RPMI8226 (cell line): ENCODE results near the gene PRRG1.
"Not testable (repeated sequence)": the region's sequence is repeated elsewhere in the genome, so short reads cannot be mapped to it uniquely, and the experiment has no call there.

Source experiments
- DNase-seq: peaks from one replicate; pipeline ENCODE4 v3.0.0-alpha.2; 2015

PRRG1 gene

GRCh38 chrX:37378830-37379229 lies 29.7 kb downstream of the PRRG1 start:
- DNase-seq = no peak

DNA sequence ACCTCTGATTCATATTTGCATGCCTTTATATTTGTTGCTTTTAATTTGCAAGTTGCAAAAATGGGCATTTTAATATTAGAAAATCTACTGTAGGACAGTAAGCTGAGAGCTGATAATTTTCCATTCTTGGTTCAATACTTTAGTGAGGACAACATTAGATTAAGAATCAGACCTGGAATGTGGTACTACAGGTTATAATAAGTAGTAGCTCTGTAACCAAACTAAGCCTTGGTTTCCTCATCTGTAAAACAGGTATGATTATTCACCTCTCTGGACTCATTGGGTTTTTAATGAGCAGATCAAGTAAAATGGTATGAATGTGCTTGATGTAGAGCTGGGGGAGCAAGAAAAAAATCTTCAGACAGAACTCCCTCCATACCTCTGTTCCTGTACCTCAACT lies 31.1 kb downstream of the PRRG1 start:
- DNase-seq = no peak

DNA sequence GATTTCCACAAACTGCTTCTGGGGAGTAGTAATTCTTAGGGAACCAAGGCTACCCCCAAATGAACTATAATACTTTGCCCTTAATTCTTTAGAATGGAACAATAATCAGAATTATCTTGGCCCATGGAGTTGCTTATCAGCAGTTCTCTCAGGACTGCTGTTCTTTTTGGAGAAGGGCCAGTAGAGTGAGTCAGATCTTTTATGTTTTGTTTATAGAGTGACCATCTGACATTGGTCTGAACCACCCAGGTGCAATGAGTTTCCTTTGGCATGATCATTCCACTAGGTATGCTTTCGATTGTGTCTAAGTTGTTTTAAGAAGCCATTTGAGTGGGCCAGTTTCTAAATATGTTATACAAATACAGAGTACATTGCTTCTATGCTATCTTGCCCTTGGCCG lies 31.8 kb downstream of the PRRG1 start:
- no peak for DNase-seq

- no peak for DNase-seq
Measured at GRCh38 chrX:37383313-37383712, 34.1 kb downstream of the PRRG1 start.

- no peak for DNase-seq
Measured at GRCh38 chrX:37388413-37388812, 39.2 kb downstream of the PRRG1 start.

DNA sequence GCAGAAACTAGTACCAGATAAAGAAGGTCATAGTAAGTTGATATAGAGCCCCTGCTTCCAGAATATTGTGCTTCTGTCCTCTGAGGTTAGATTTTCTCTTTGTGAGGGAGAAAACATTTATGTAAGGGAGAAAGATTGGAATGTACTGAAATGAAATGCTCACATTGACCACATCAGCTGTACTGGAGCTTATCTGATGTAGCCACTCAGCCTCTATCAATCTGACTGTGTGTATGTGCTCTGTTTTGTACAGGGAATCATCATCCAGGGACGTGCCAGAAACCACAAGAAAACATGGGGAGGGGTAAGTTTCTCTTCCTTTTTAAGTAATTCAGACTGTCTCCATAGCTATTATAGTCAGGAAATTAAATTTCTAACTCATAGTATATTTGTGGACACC lies 56.8 kb downstream of the PRRG1 start:
- DNase-seq = no peak

DNA sequence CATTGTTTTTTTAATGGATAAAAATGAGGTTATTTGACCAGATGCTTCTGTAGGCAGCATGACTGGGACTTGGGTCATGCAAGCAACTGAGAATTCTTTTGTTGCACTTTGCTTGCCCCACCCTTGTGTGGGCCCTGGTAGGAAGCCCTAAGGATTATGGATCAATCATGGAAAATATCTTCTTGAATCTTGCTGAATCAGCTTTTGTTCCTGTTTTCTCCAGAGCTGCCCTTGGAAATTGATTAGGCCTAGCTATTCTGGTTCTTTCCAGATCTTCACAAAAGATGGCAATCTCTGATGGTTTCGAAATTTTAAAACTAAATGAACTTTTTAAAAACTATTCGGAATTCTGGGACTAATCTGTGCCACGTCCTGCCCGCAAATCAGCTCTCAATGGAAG lies 58.6 kb downstream of the PRRG1 start:
- no peak for DNase-seq

DNA sequence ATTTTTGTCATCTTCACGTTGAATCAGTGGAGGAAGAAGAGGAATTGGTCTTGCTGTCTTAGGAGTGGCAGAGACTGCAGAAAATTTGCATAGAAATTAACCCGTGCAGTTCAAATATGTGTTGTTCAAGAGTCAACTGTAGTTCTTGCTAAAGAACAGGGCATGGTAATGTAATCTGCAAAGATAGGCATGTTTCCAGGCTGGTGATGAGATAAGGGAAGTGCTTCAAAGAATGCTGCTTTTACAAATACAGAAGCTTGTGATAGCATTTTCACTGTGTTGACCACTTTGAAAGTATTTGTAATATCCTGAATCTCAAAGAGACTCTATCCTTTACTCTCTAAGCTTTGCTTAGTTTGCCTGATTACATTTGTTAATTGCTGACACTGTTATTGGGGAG lies 60.1 kb downstream of the PRRG1 start:
- DNase-seq = no peak

DNA sequence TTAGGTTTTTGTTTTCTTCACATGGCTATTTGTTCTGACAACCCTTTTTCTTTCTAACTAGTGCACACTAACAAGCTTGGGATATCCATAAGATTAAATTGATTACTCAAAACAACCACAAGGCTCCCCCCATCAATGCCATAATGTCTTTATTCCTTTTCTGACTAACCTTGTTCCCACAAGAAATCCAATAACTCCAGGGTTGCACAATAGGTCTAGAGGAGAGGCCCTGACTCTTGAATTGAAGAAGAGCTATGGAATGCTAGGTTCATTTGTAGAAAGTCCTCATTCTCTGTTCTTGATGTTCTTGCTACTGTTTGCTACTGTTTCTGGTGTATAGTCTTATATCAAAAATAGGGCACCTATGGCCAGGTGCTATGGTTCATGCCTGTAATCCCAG lies 71.0 kb downstream of the PRRG1 start:
- no peak for DNase-seq

GRCh38 chrX:37420756-37421155 lies 71.6 kb downstream of the PRRG1 start:
- DNase-seq = no peak

- DNase-seq = no peak
Measured at GRCh38 chrX:37424000-37424429, 74.9 kb downstream of the PRRG1 start.

- no peak for DNase-seq
Measured at GRCh38 chrX:37425370-37425769, 76.2 kb downstream of the PRRG1 start.

- DNase-seq = not testable (repeated sequence)
Measured at GRCh38 chrX:37428962-37429361, 79.8 kb downstream of the PRRG1 start.

DNA sequence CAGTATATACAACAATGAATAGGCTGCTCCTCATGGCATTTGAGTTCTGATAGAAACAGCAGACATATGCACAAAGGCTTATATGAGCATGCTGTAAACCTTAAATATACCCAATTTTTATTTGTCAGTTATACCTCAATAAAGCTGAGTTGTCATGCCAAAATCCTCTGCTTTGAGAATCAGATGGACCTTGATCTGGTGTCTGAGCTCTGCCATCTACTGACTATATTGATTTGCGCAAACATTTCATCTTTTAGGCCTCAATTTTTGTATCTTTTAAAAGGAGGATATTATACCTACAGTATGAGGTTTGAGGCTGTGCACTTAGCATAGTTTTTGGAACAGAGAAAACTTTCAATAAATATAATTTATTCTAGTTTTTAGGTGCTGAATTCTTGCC lies 85.2 kb downstream of the PRRG1 start:
- no peak for DNase-seq

- DNase-seq = no peak
Measured at GRCh38 chrX:37437160-37437559, 88.0 kb downstream of the PRRG1 start.

- DNase-seq = no peak
Measured at GRCh38 chrX:37441377-37441776, 92.2 kb downstream of the PRRG1 start.

GRCh38 chrX:37445182-37445581 lies 96.0 kb downstream of the PRRG1 start:
- DNase-seq = no peak

DNA sequence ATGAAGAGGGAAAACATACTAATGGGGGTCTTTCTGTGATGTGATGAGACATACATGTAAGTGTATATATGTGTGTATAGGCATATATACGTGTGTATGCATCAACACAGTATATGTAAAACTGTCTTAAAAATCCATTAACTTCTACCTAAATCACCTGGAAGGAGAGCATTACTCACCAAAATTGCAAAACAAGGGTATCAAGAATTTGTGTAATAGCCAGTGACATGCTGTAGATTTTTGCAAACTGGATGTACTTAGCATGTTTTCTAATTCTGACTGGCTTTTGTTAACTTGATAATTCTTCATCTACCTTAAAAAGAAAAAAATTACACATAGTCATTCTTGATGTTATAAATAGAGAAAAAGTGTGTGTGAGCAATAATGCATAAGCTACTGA lies 104.7 kb downstream of the PRRG1 start:
- DNase-seq = no peak

GRCh38 chrX:37454537-37455285 lies 105.5 kb downstream of the PRRG1 start:
- DNase-seq = no peak

- DNase-seq = no peak
Measured at GRCh38 chrX:37455381-37455780, 106.2 kb downstream of the PRRG1 start.

DNA sequence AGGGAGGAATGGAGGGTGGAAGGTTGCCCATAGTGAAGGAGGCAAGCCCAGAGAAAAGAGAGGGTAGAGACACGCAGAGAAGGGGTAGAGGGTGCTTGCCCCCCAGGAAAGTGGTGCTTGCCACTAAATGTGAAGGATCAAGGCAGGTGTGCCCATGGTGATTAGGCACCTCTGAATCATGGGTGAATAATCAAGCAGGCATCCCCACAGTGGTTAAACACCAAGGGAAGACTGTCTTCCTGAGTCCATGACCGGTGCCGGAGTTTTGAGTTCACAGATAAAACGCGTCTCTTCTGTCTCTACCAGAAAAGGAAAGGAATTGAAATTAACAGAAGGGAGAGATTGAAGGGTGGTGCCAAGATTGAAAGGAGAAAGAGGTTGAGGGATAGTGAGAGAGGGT lies 111.1 kb downstream of the PRRG1 start:
- not testable (repeated sequence) for DNase-seq

- DNase-seq = no peak
Measured at GRCh38 chrX:37462346-37462745, 113.2 kb downstream of the PRRG1 start.

DNA sequence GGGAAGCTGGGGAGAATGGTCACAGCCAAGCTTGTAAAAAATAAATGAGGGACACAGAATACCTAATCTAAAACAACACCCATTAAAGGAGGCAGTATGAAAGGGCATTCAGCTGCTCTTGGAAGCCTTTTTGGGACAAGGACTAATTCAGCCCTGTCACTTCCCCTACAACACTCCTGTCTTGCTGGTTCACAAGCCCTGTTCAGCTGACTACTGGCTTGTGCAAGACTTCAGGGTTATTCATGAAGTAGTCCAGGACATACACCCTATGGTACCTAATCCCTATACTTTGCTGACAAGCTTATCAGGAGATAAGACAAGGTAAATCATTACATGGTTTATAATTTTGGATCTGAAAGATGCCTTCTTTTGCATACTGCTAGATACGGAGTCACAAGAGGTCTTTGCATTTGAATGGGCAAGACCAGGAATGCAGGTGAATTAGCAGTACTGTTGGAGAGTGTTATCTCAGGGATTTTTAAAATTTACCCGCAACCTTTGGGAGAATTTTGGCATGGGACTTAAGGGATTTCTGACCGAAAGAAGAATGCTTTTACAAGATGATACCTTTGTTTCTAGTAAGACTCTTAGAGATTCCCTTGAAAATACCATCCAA lies 119.1 kb downstream of the PRRG1 start:
- DNase-seq = no peak

GRCh38 chrX:37470711-37471110 lies 121.5 kb downstream of the PRRG1 start:
- no peak for DNase-seq

GRCh38 chrX:37472836-37473235 lies 123.7 kb downstream of the PRRG1 start:
- DNase-seq = no peak
